Measurements from ENCODE around the gene CCSER1. TPM values are rescaled to one million over a fixed set of nuclear protein-coding genes. Genes with fewer than 3 reads are reported as not detected.

The CCSER1 gene
- total and polyA plus RNA-seq, 2 of the 8 experiments (the other 6 are each of a cell fraction or from before 2014, with no cell fraction given) = 0.26 to 0.84 TPM

DNA sequence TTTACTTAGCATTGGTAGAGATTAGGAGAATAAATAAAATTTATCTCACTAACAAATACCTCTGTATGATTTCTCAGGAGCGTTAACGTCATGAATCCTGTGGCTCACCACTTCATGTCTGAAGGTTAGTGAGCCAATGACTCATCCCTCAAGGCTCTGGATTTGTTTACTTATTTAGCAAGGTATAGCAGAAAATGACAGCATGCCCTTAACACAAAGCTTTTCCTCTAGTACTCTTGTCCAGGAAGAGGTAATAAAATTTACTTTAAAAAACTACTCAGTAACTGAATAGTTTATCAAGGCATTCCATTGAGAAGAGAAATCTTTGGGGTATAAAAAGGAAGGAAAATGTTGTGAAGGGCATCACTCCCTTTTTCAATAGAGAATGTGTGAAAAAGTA lies 823.8 kb downstream of the CCSER1 start (continued):
- TF ChIP-seq, protein P1, sequence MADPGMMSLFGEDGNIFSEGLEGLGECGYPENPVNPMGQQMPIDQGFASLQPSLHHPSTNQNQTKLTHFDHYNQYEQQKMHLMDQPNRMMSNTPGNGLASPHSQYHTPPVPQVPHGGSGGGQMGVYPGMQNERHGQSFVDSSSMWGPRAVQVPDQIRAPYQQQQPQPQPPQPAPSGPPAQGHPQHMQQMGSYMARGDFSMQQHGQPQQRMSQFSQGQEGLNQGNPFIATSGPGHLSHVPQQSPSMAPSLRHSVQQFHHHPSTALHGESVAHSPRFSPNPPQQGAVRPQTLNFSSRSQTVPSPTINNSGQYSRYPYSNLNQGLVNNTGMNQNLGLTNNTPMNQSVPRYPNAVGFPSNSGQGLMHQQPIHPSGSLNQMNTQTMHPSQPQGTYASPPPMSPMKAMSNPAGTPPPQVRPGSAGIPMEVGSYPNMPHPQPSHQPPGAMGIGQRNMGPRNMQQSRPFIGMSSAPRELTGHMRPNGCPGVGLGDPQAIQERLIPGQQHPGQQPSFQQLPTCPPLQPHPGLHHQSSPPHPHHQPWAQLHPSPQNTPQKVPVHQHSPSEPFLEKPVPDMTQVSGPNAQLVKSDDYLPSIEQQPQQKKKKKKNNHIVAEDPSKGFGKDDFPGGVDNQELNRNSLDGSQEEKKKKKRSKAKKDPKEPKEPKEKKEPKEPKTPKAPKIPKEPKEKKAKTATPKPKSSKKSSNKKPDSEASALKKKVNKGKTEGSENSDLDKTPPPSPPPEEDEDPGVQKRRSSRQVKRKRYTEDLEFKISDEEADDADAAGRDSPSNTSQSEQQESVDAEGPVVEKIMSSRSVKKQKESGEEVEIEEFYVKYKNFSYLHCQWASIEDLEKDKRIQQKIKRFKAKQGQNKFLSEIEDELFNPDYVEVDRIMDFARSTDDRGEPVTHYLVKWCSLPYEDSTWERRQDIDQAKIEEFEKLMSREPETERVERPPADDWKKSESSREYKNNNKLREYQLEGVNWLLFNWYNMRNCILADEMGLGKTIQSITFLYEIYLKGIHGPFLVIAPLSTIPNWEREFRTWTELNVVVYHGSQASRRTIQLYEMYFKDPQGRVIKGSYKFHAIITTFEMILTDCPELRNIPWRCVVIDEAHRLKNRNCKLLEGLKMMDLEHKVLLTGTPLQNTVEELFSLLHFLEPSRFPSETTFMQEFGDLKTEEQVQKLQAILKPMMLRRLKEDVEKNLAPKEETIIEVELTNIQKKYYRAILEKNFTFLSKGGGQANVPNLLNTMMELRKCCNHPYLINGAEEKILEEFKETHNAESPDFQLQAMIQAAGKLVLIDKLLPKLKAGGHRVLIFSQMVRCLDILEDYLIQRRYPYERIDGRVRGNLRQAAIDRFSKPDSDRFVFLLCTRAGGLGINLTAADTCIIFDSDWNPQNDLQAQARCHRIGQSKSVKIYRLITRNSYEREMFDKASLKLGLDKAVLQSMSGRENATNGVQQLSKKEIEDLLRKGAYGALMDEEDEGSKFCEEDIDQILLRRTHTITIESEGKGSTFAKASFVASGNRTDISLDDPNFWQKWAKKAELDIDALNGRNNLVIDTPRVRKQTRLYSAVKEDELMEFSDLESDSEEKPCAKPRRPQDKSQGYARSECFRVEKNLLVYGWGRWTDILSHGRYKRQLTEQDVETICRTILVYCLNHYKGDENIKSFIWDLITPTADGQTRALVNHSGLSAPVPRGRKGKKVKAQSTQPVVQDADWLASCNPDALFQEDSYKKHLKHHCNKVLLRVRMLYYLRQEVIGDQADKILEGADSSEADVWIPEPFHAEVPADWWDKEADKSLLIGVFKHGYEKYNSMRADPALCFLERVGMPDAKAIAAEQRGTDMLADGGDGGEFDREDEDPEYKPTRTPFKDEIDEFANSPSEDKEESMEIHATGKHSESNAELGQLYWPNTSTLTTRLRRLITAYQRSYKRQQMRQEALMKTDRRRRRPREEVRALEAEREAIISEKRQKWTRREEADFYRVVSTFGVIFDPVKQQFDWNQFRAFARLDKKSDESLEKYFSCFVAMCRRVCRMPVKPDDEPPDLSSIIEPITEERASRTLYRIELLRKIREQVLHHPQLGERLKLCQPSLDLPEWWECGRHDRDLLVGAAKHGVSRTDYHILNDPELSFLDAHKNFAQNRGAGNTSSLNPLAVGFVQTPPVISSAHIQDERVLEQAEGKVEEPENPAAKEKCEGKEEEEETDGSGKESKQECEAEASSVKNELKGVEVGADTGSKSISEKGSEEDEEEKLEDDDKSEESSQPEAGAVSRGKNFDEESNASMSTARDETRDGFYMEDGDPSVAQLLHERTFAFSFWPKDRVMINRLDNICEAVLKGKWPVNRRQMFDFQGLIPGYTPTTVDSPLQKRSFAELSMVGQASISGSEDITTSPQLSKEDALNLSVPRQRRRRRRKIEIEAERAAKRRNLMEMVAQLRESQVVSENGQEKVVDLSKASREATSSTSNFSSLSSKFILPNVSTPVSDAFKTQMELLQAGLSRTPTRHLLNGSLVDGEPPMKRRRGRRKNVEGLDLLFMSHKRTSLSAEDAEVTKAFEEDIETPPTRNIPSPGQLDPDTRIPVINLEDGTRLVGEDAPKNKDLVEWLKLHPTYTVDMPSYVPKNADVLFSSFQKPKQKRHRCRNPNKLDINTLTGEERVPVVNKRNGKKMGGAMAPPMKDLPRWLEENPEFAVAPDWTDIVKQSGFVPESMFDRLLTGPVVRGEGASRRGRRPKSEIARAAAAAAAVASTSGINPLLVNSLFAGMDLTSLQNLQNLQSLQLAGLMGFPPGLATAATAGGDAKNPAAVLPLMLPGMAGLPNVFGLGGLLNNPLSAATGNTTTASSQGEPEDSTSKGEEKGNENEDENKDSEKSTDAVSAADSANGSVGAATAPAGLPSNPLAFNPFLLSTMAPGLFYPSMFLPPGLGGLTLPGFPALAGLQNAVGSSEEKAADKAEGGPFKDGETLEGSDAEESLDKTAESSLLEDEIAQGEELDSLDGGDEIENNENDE (IDR thresholded peaks at IDR 0.05; ENCODE audit: insufficient replicate concordance, low read length) = no peak
- no peak for TF ChIP-seq POLR2A (IDR thresholded peaks at IDR 0.05; ENCODE audit: control extremely low read depth in 1 of 2, low read depth in 2 of 2, low read length in 2 of 2)
- TF ChIP-seq POLR2AphosphoS5 (IDR thresholded peaks at IDR 0.05; ENCODE audit: low read depth, low read length) = no peak
- TF ChIP-seq TBP (IDR thresholded peaks at IDR 0.05; ENCODE audit: low read depth, low read length) = no peak
- no peak for TF ChIP-seq EP300 (IDR thresholded peaks at IDR 0.05; ENCODE audit: borderline replicate concordance in 1 of 2, low read depth in 2 of 2, low read length in 2 of 2)
